K562 (cell line): ENCODE results near the gene B3GAT3. TPM values are rescaled to one million over a fixed set of nuclear protein-coding genes. Genes with fewer than 3 reads are reported as not detected.
A peak's percentile ranks its signal among the peaks of the same experiment; 100 is the strongest.

ENCODE experiments used
- CXXC5 ChIP-seq: fragments of 250-450 bp; sonication (Bioruptor Pico); IDR thresholded peaks from 2 replicates; pipeline ENCODE4 v1.8.0; 2022; ENCODE audit warnings: inconsistent platforms, mild to moderate bottlenecking, moderate library complexity
- NUFIP1 ChIP-seq: fragments of 450-650 bp; IDR thresholded peaks from 2 replicates; pipeline ENCODE4 v1.6.1; 2018; ENCODE audit not compliant: partially characterized antibody
- PHB2 ChIP-seq: fragments of 450-650 bp; IDR thresholded peaks from 2 replicates; pipeline ENCODE4 v1.6.1; 2017; ENCODE audit warnings: low read depth
- SRF ChIP-seq, 2 experiments: fragments of 250-450, 450-650 bp in 1 of 2; sonication (Bioruptor Pico) in 1 of 2; sonication (generic) in 1 of 2; formaldehyde crosslinking; IDR thresholded peaks; 2 replicates each; pipeline versions ENCODE4 v1.5.0 to v1.5.1; 2020 to 2022; ENCODE audit warnings: mild to moderate bottlenecking in 1 of 2, missing genetic modification reagents in 1 of 2
- SUPT5H ChIP-seq: fragments of 450-650 bp; IDR thresholded peaks from 2 replicates; pipeline ENCODE4 v1.6.1; 2016
- TAF1 ChIP-seq: IDR thresholded peaks from 2 replicates; pipeline ENCODE4 v1.6.1; 2011; ENCODE audit warnings: mild to moderate bottlenecking, low read length, moderate library complexity; ENCODE audit not compliant: insufficient read depth, control insufficient read depth, severe bottlenecking; ENCODE audit errors: extremely low read depth
- YY1 ChIP-seq, 3 experiments: IDR thresholded peaks; 2 replicates each; pipeline ENCODE4 v1.6.1; 2011; ENCODE audit warnings: low read length in 2 of 3, mild to moderate bottlenecking in 2 of 3, moderate library complexity in 2 of 3, borderline replicate concordance in 1 of 3, control low read depth in 1 of 3, low read depth in 1 of 3; ENCODE audit not compliant: insufficient read depth in 3 of 3, insufficient replicate concordance in 2 of 3, control insufficient read depth in 1 of 3, insufficient read length in 1 of 3; ENCODE audit errors: extremely low read depth in 1 of 3
- ZFX ChIP-seq: sonication (generic); formaldehyde crosslinking; IDR thresholded peaks from 2 replicates; pipeline ENCODE4 v1.8.0; 2022; ENCODE audit warnings: mild to moderate bottlenecking, missing genetic modification reagents, moderate library complexity
- ZKSCAN8 ChIP-seq: fragments of 200-800 bp; sonication (Bioruptor generic); IDR thresholded peaks from 2 replicates; pipeline ENCODE4 v1.6.1; 2016; ENCODE audit warnings: missing genetic modification characterization, missing compliant biosample characterization
- ZNF551 ChIP-seq: fragments of 250-450 bp; sonication (Bioruptor Pico); IDR thresholded peaks from 2 replicates; pipeline ENCODE4 v1.5.0; 2021; ENCODE audit warnings: mild to moderate bottlenecking, moderate library complexity
- ZNF785 ChIP-seq: fragments of 250-450 bp; sonication (Bioruptor Pico); IDR thresholded peaks from 2 replicates; pipeline ENCODE4 v1.4.0; 2020; ENCODE audit warnings: mild to moderate bottlenecking
- polyA plus RNA-seq, 8 experiments: library from polyadenylated mRNA; depleted of rRNA in 4 of 8; stranded (reverse) in 5 of 8; unstranded in 3 of 8; fragments of >200 nt; fragmentation: Nextera tagmentation in 2 of 8; fragmentation: Illumina TruSeq in 1 of 8; extraction: Ambion mirVana in 2 of 8; extraction: Trizol in 1 of 8; gene quantifications; 2 replicates each; pipeline versions ENCODE4 v1.2.1 to v1.2.3, GENCODE V29; 2011 to 2014; ENCODE audit warnings: inconsistent platforms in 1 of 8, missing spikeins in 1 of 8
- total RNA-seq, 7 experiments: library from RNA; depleted of rRNA in 6 of 7; stranded (reverse); fragments of >200 nt in 6 of 7; fragmentation: Illumina TruSeq in 2 of 7; extraction: Trizol in 2 of 7; gene quantifications; 2 replicates each; pipeline versions ENCODE4 v1.2.1 to v1.2.3, GENCODE V29; 2011 to 2021; ENCODE audit warnings: low replicate concordance in 1 of 7
- TF ChIP-seq, protein P1 (sequence below): sonication (generic); formaldehyde crosslinking; IDR thresholded peaks from 2 replicates; pipeline ENCODE4 v1.8.1; 2023; ENCODE audit warnings: mild to moderate bottlenecking, missing genetic modification reagents
- TF ChIP-seq, protein P2 (sequence below): sonication (generic); formaldehyde crosslinking; IDR thresholded peaks from 2 replicates; pipeline ENCODE4 v1.4.0; 2020; ENCODE audit warnings: mild to moderate bottlenecking, missing genetic modification reagents
- TF ChIP-seq, protein P3 (sequence below): fragments of 250-450 bp; sonication (Bioruptor Pico); IDR thresholded peaks from 2 replicates; pipeline ENCODE4 v1.5.0; 2021; ENCODE audit warnings: mild to moderate bottlenecking, borderline replicate concordance
- TF ChIP-seq, protein P4 (sequence below): fragments of 450-650 bp; IDR thresholded peaks from 2 replicates; pipeline ENCODE4 v1.7.0; 2016; ENCODE audit warnings: borderline replicate concordance
- TF ChIP-seq, protein P5 (sequence below): fragments of 200-800 bp; sonication (Bioruptor generic); IDR thresholded peaks from 2 replicates; pipeline ENCODE4 v1.6.1; 2017; ENCODE audit warnings: missing genetic modification characterization, missing compliant biosample characterization

B3GAT3 gene
- total and polyA plus RNA-seq, 9 of the 15 experiments (the other 6 are each of a cell fraction or from before 2014, with no cell fraction given) = 0.30 to 64.0 (median 21.4) TPM

DNA sequence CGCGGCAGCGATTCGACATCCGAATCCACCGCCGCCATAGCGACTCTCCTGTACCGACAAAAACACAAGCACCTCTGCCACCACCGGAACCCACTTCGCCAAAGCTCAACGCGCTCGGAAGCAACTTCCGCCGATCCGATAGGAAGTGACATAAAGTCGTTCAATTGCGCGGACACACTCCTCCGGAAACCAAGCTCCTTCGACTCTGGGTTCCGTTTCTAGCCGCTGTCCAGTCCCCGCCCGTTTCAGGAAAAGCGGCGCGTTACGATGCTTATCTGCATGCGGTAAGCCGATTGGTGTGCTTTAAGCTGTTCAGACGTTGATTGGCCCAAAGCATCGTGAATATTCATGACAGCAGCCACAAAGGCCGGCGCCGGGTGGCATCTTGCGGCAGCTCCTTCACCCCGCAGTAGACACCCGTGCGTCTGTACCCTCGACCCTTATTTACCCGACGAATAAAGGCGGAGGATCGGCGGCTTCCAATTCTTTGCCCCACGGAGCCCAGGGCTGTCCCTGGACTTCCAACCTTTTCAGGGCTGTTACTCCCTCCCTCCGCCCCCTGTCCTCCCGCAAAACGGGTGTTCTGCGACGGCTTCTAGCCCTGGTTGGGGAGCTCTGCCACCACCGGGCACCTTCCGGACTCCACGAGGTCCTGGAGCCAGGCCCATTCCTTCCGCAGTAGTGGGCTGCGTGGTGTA is 30.2 kb downstream of the B3GAT3 start, which contains the start of gene TUT1 (continued):
- no peak for TF ChIP-seq ZNF551 (CRISPR knock-in tag)
- peak; percentile 95 for TF ChIP-seq TAF1
- peak; percentile 56 for TF ChIP-seq ZFX
- TF ChIP-seq ZNF785 (CRISPR knock-in tag) = no peak
- TF ChIP-seq NUFIP1 = no peak
- TF ChIP-seq, protein P1, sequence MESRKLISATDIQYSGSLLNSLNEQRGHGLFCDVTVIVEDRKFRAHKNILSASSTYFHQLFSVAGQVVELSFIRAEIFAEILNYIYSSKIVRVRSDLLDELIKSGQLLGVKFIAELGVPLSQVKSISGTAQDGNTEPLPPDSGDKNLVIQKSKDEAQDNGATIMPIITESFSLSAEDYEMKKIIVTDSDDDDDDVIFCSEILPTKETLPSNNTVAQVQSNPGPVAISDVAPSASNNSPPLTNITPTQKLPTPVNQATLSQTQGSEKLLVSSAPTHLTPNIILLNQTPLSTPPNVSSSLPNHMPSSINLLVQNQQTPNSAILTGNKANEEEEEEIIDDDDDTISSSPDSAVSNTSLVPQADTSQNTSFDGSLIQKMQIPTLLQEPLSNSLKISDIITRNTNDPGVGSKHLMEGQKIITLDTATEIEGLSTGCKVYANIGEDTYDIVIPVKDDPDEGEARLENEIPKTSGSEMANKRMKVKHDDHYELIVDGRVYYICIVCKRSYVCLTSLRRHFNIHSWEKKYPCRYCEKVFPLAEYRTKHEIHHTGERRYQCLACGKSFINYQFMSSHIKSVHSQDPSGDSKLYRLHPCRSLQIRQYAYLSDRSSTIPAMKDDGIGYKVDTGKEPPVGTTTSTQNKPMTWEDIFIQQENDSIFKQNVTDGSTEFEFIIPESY = peak; percentile 82
- TF ChIP-seq, protein P2, sequence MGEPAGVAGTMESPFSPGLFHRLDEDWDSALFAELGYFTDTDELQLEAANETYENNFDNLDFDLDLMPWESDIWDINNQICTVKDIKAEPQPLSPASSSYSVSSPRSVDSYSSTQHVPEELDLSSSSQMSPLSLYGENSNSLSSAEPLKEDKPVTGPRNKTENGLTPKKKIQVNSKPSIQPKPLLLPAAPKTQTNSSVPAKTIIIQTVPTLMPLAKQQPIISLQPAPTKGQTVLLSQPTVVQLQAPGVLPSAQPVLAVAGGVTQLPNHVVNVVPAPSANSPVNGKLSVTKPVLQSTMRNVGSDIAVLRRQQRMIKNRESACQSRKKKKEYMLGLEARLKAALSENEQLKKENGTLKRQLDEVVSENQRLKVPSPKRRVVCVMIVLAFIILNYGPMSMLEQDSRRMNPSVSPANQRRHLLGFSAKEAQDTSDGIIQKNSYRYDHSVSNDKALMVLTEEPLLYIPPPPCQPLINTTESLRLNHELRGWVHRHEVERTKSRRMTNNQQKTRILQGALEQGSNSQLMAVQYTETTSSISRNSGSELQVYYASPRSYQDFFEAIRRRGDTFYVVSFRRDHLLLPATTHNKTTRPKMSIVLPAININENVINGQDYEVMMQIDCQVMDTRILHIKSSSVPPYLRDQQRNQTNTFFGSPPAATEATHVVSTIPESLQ = no peak
- peak in 1 of 2 experiments; percentile 80; a peak in 2 of 4 replicates for TF ChIP-seq SRF (CRISPR knock-in tag; IDR thresholded peaks at IDR 0.05)
- TF ChIP-seq, protein P3, sequence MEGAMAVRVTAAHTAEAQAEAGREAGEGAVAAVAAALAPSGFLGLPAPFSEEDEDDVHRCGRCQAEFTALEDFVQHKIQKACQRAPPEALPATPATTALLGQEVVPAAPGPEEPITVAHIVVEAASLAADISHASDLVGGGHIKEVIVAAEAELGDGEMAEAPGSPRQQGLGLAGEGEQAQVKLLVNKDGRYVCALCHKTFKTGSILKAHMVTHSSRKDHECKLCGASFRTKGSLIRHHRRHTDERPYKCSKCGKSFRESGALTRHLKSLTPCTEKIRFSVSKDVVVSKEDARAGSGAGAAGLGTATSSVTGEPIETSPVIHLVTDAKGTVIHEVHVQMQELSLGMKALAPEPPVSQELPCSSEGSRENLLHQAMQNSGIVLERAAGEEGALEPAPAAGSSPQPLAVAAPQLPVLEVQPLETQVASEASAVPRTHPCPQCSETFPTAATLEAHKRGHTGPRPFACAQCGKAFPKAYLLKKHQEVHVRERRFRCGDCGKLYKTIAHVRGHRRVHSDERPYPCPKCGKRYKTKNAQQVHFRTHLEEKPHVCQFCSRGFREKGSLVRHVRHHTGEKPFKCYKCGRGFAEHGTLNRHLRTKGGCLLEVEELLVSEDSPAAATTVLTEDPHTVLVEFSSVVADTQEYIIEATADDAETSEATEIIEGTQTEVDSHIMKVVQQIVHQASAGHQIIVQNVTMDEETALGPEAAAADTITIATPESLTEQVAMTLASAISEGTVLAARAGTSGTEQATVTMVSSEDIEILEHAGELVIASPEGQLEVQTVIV (CRISPR knock-in tag) = no peak; the same call in 1 of the 2 replicates
- peak; percentile 97 for TF ChIP-seq SUPT5H
- no peak for TF ChIP-seq ZKSCAN8
- peak; percentile 46 to 91 (median 75) for TF ChIP-seq YY1 (IDR thresholded peaks at IDR 0.05; ENCODE audit: borderline replicate concordance in 1 of 3, control insufficient read depth in 1 of 3, extremely low read depth in 1 of 3, insufficient read depth in 3 of 3, insufficient read length in 1 of 3, insufficient replicate concordance in 2 of 3, low read depth in 1 of 3, low read length in 2 of 3)
- peak; percentile 98 for TF ChIP-seq CXXC5 (CRISPR knock-in tag)
- TF ChIP-seq, protein P4, sequence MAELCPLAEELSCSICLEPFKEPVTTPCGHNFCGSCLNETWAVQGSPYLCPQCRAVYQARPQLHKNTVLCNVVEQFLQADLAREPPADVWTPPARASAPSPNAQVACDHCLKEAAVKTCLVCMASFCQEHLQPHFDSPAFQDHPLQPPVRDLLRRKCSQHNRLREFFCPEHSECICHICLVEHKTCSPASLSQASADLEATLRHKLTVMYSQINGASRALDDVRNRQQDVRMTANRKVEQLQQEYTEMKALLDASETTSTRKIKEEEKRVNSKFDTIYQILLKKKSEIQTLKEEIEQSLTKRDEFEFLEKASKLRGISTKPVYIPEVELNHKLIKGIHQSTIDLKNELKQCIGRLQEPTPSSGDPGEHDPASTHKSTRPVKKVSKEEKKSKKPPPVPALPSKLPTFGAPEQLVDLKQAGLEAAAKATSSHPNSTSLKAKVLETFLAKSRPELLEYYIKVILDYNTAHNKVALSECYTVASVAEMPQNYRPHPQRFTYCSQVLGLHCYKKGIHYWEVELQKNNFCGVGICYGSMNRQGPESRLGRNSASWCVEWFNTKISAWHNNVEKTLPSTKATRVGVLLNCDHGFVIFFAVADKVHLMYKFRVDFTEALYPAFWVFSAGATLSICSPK = no peak
- TF ChIP-seq, protein P5, sequence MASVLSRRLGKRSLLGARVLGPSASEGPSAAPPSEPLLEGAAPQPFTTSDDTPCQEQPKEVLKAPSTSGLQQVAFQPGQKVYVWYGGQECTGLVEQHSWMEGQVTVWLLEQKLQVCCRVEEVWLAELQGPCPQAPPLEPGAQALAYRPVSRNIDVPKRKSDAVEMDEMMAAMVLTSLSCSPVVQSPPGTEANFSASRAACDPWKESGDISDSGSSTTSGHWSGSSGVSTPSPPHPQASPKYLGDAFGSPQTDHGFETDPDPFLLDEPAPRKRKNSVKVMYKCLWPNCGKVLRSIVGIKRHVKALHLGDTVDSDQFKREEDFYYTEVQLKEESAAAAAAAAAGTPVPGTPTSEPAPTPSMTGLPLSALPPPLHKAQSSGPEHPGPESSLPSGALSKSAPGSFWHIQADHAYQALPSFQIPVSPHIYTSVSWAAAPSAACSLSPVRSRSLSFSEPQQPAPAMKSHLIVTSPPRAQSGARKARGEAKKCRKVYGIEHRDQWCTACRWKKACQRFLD (CRISPR knock-in tag) = peak; percentile 77
- no peak for TF ChIP-seq PHB2
